Coronary artery (tissue), 2 donors: ENCODE data around the gene GABRA6.

Source experiments
- DNase-seq: peaks from one replicate; pipeline ENCODE4 v3.0.0-alpha.2; 2017; ENCODE audit warnings: low spot score
- H3K27ac ChIP-seq, 2 donors: fragments of 200-600 bp; sonication (generic); one replicate each; pipeline ENCODE4 v1.5.1; 2016 to 2019
- H3K4me3 ChIP-seq: fragments of 200-600 bp; sonication (generic); 2 replicates; pipeline ENCODE4 v1.5.1; 2016; ENCODE audit warnings: mild to moderate bottlenecking, moderate library complexity
- TF ChIP-seq, protein P1 (sequence below): fragments of 200-600 bp; sonication (generic); IDR thresholded peaks from one replicate; pipeline ENCODE4 v1.5.1; 2019; ENCODE audit warnings: antibody characterized with exemption

Gene GABRA6

DNA sequence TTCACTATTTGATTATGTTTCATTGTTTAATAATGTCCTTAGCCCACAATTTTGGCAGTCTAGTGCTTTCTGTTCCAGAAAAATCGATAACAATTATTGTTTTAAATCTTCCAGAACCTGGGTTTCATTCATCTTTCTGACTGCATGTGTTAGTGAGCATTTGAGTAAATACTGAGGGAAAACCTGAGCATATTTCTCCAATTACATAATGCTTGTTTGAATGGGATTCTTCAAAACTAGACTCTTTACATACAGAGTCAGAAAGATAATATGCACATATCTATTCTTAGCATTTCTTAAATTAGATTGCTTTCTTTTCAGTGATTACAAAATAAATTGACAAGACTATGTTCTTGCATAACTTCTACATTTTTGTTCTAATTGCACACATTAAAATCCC lies 21.9 kb downstream of the GABRA6 start:
- H3K27ac ChIP-seq: no peak overlapping the region
- DNase-seq: no peak
- H3K4me3 ChIP-seq: no peak overlapping the region
- TF ChIP-seq, protein P1, sequence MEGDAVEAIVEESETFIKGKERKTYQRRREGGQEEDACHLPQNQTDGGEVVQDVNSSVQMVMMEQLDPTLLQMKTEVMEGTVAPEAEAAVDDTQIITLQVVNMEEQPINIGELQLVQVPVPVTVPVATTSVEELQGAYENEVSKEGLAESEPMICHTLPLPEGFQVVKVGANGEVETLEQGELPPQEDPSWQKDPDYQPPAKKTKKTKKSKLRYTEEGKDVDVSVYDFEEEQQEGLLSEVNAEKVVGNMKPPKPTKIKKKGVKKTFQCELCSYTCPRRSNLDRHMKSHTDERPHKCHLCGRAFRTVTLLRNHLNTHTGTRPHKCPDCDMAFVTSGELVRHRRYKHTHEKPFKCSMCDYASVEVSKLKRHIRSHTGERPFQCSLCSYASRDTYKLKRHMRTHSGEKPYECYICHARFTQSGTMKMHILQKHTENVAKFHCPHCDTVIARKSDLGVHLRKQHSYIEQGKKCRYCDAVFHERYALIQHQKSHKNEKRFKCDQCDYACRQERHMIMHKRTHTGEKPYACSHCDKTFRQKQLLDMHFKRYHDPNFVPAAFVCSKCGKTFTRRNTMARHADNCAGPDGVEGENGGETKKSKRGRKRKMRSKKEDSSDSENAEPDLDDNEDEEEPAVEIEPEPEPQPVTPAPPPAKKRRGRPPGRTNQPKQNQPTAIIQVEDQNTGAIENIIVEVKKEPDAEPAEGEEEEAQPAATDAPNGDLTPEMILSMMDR: no peak

DNA sequence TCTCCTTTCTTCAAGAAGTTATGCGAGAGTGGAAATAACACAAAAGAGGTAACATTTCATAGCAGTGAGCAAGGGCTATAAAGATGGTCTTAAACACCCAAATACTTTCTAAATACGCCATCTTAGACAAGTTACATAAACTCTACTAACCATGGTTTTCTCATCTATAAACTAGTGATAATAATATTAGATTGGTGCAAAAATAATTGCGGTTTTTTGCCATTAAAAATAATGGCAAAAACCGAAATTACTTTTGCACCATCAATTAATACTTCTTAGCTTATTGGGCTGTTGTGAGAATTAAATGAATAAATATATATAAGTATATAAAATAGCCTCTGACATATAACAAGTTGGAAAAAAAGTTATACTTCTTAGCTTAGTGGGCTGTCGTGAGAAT lies 23.7 kb downstream of the GABRA6 start:
- Histone ChIP-seq H3K27ac (no peak overlapping the region), H3K4me3 (no peak overlapping the region)
- TF ChIP-seq, protein P1: no peak
- DNase-seq: no peak

DNA sequence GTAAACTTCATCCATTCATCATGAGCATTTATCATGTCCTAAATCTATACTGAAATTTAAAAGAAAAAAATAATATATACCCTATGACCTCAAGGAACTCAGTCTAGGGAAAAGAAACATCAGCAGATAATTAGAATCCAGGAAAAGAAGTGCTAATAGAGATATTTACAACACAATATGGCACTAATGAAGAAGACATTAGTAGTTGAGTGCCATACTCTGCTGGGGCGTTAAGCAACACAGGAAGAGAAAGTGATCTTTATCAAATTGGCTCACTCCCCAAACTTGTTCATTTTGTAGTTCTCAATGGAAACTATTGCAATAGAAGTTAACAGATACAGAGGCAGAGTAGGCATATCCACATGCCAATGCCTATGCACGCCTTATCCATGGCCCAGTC lies 27.5 kb downstream of the GABRA6 start:
- Histone ChIP-seq H3K27ac (no peak overlapping the region), H3K4me3 (no peak overlapping the region)
- TF ChIP-seq, protein P1: no peak
- DNase-seq: no peak

DNA sequence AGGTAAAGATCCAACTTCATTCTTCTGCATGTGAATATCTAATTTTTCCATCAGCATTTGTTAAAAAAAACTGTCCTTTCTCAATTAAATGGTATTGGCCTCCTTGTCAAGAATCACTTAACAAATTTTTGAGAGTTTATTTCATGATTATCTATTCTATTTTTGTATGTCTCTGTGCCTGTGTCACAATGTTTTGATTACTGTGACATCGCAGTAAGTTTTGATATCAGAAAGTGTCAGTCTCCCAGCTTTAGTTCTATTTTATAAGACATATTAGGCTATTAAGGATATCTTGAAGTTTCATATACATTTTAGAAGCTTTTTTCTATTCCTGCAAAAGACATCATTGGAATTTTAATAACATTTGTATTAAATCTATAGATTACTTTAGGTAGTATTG lies 33.6 kb downstream of the GABRA6 start:
- H3K4me3 ChIP-seq: no peak overlapping the region
- no peak for DNase-seq
- no peak overlapping the region for H3K27ac ChIP-seq
- TF ChIP-seq, protein P1: no peak

DNA sequence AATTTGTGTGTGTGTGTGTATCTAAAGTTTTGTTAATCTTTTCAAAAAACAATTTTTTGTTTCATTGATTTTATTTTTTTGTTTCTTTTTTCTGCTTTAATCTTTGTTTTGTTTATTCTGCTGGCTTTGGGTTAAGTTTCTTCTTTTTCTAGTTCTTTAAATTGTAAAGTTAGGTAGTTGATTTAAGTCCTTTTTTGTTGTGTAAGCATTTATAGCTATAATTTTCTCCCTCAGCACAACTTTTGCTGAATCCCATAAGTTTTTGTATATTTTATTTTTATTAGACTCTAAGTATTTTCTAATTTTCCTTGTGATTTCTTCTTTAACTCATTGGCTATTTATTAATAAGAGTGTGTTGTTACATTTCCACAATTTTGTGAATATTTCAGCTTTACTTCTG lies 34.9 kb downstream of the GABRA6 start:
- no peak for DNase-seq
- Histone ChIP-seq H3K27ac (no peak overlapping the region), H3K4me3 (no peak overlapping the region)
- TF ChIP-seq, protein P1: no peak

DNA sequence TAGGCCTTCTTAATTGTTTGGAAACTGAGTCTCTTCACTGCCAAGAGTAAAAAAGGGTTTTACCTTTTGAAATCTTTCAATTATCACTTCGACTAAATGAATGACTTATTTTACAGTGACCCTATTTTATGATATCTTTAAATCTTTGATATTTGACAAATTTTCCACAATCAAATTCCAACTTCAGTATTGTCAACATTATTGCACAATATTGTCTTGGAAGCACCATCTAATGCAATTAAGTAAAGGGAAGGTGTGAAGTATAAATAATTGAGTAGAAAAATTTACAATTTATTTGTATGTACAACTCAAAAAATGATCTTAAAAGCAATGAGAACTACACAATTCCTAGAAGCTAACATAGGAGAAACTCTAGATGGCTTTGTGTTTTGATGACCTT lies 49.2 kb downstream of the GABRA6 start:
- TF ChIP-seq, protein P1: no peak
- Histone ChIP-seq H3K27ac (no peak overlapping the region), H3K4me3 (no peak overlapping the region)
- DNase-seq: no peak

DNA sequence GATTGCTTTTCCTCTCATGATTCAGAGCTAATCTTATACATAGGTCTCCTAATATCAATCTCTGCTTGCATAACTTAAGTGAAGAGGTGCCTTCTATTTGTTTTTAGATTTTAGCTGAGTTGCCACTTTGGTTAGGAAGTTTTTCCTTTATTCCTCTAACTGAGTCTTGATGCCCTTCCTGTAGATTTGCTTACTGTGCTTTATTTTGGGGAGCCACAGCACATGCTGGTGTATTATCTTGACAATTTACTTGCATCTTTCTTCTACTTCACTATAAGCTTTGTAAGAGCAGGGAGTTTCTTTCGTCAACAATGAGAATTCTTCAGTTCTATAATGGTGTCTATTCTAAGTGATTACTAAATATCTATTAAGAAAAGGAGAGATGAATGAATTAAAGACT lies 54.9 kb downstream of the GABRA6 start:
- H3K4me3 ChIP-seq: no peak overlapping the region
- DNase-seq: no peak
- H3K27ac ChIP-seq: no peak overlapping the region
- TF ChIP-seq, protein P1: no peak
